ENCODE results near the gene KCTD16. TPM values are rescaled to one million over a fixed set of nuclear protein-coding genes. Genes with fewer than 3 reads are reported as not detected.

The KCTD16 gene
- total RNA-seq, 1 experiment from 2014 or later, result not detected

- no peak for DNase-seq (ENCODE audit: low spot score)
Measured at GRCh38 chr5:144207875-144208444, 37.3 kb downstream of the KCTD16 start.

- DNase-seq (ENCODE audit: low spot score), result no peak
Measured at GRCh38 chr5:144209361-144209760, 38.7 kb downstream of the KCTD16 start.

GRCh38 chr5:144210655-144211054 lies 40.0 kb downstream of the KCTD16 start:
- DNase-seq (ENCODE audit: low spot score), result no peak

GRCh38 chr5:144219869-144220268 lies 49.2 kb downstream of the KCTD16 start:
- no peak for DNase-seq (ENCODE audit: low spot score)

- DNase-seq (ENCODE audit: low spot score), result no peak
Measured at GRCh38 chr5:144227363-144227999, 56.8 kb downstream of the KCTD16 start.

- no peak for DNase-seq (ENCODE audit: low spot score)
Measured at GRCh38 chr5:144230806-144231205, 60.1 kb downstream of the KCTD16 start.

- no peak for DNase-seq (ENCODE audit: low spot score)
Measured at GRCh38 chr5:144232285-144232684, 61.6 kb downstream of the KCTD16 start.

- no peak for DNase-seq (ENCODE audit: low spot score)
Measured at GRCh38 chr5:144236499-144236898, 65.8 kb downstream of the KCTD16 start.

GRCh38 chr5:144237851-144238250 lies 67.2 kb downstream of the KCTD16 start:
- no peak for DNase-seq (ENCODE audit: low spot score)

GRCh38 chr5:144247131-144247530 lies 76.5 kb downstream of the KCTD16 start:
- DNase-seq (ENCODE audit: low spot score), result no peak

GRCh38 chr5:144248015-144248414 lies 77.3 kb downstream of the KCTD16 start:
- no peak for DNase-seq (ENCODE audit: low spot score)

GRCh38 chr5:144249755-144250464 lies 79.2 kb downstream of the KCTD16 start:
- DNase-seq (ENCODE audit: low spot score), result no peak

GRCh38 chr5:144254552-144254951 lies 83.9 kb downstream of the KCTD16 start:
- no peak for DNase-seq (ENCODE audit: low spot score)

- no peak for DNase-seq (ENCODE audit: low spot score)
Measured at GRCh38 chr5:144260121-144260520, 89.4 kb downstream of the KCTD16 start.

GRCh38 chr5:144265643-144266247 lies 95.1 kb downstream of the KCTD16 start:
- DNase-seq (ENCODE audit: low spot score), result no peak

- DNase-seq (ENCODE audit: low spot score), result no peak
Measured at GRCh38 chr5:144267961-144268513, 97.4 kb downstream of the KCTD16 start.

GRCh38 chr5:144273232-144274027 lies 102.8 kb downstream of the KCTD16 start:
- DNase-seq (ENCODE audit: low spot score), result no peak

- no peak for DNase-seq (ENCODE audit: low spot score)
Measured at GRCh38 chr5:144275329-144275728, 104.7 kb downstream of the KCTD16 start.

- DNase-seq (ENCODE audit: low spot score), result no peak
Measured at GRCh38 chr5:144276034-144276822, 105.6 kb downstream of the KCTD16 start.

- no peak for DNase-seq (ENCODE audit: low spot score)
Measured at GRCh38 chr5:144281784-144282183, 111.1 kb downstream of the KCTD16 start.

- no peak for DNase-seq (ENCODE audit: low spot score)
Measured at GRCh38 chr5:144284036-144284435, 113.4 kb downstream of the KCTD16 start.
